Endothelial cell (in vitro differentiated cells): ENCODE results near the gene SKP1. TPM values are rescaled to one million over a fixed set of nuclear protein-coding genes. Genes with fewer than 3 reads are reported as not detected.

ENCODE experiments used
- DNase-seq: peaks from one replicate; pipeline ENCODE4 v3.0.0; 2021; ENCODE audit warnings: low spot score
- H3K27ac Mint-ChIP-seq: one replicate; pipeline ENCODE4 v1.8.0; 2021; ENCODE audit warnings: mixed read lengths, inconsistent platforms; ENCODE audit not compliant: unreplicated experiment
- H3K27me3 Mint-ChIP-seq: one replicate; pipeline ENCODE4 v1.8.0; 2021; ENCODE audit warnings: mild to moderate bottlenecking, moderate library complexity, mixed read lengths, inconsistent platforms; ENCODE audit not compliant: unreplicated experiment
- H3K36me3 Mint-ChIP-seq: one replicate; pipeline ENCODE4 v1.8.0; 2021; ENCODE audit warnings: mild to moderate bottlenecking, low read depth, mixed read lengths, inconsistent platforms; ENCODE audit not compliant: unreplicated experiment
- H3K4me1 Mint-ChIP-seq: one replicate; pipeline ENCODE4 v1.8.0; 2021; ENCODE audit warnings: mild to moderate bottlenecking, mixed read lengths, inconsistent platforms; ENCODE audit not compliant: unreplicated experiment
- H3K4me3 Mint-ChIP-seq: one replicate; pipeline ENCODE4 v1.8.0; 2021; ENCODE audit warnings: mild to moderate bottlenecking, mixed read lengths, inconsistent platforms; ENCODE audit not compliant: unreplicated experiment
- H3K9me3 Mint-ChIP-seq: one replicate; pipeline ENCODE4 v1.8.0; 2021; ENCODE audit warnings: mixed read lengths, inconsistent platforms; ENCODE audit not compliant: unreplicated experiment
- CTCF ChIP-seq: fragments of 200-600 bp; sonication (generic); IDR thresholded peaks from one replicate; pipeline ENCODE4 v1.5.0; 2021; ENCODE audit warnings: antibody characterized with exemption; ENCODE audit not compliant: unreplicated experiment
- total RNA-seq: library from RNA; stranded (reverse); fragmentation: NEBNext Ultra II Directional; extraction: Animal tissue kit (Norgen Biotek cat#: 25700); gene quantifications from one replicate; pipeline ENCODE4 v1.2.1, GENCODE V29; 2021; ENCODE audit not compliant: unreplicated experiment

Gene SKP1
- total RNA-seq, 1 donor from 2014 or later = 471 TPM

- Mint-ChIP-seq H3K9me3 (no peaks in the 10 kb centered on the region), H3K4me1 (no peaks in the 10 kb centered on the region), H3K27me3 (peaks cover 4% of the 10 kb centered on the region), H3K36me3 (no peaks in the 10 kb centered on the region), H3K27ac (no peak overlapping the region), H3K4me3 (no peak overlapping the region)
- peak; percentile 82 for DNase-seq
- peak; percentile 83 for TF ChIP-seq CTCF
Measured at GRCh38 chr5:134184155-134185135, 7.7 kb upstream of the SKP1 start.

GRCh38 chr5:134183481-134183880 lies 6.7 kb upstream of the SKP1 start:
- TF ChIP-seq CTCF = no peak
- Mint-ChIP-seq H3K27me3 (peaks cover 4% of the 10 kb centered on the region), H3K9me3 (no peaks in the 10 kb centered on the region), H3K27ac (no peak overlapping the region), H3K36me3 (no peaks in the 10 kb centered on the region), H3K4me3 (no peak overlapping the region), H3K4me1 (no peaks in the 10 kb centered on the region)
- DNase-seq = no peak

- Mint-ChIP-seq H3K27me3 (peaks cover 5% of the 10 kb centered on the region), H3K27ac (no peak overlapping the region), H3K9me3 (no peaks in the 10 kb centered on the region), H3K4me3 (no peak overlapping the region), H3K4me1 (peaks cover 8% of the 10 kb centered on the region), H3K36me3 (no peaks in the 10 kb centered on the region)
- TF ChIP-seq CTCF = no peak
- DNase-seq = no peak
Measured at GRCh38 chr5:134178096-134178419, 1.3 kb upstream of the SKP1 start.

GRCh38 chr5:134177369-134178095 lies 782 bp upstream of the SKP1 start:
- Mint-ChIP-seq H3K27ac (peak overlapping the region; percentile 99), H3K9me3 (no peaks in the 10 kb centered on the region), H3K27me3 (peaks cover 5% of the 10 kb centered on the region), H3K4me3 (peak overlapping the region; percentile 95), H3K36me3 (peaks cover 1% of the 10 kb centered on the region), H3K4me1 (peaks cover 8% of the 10 kb centered on the region)
- no peak for TF ChIP-seq CTCF
- peak; percentile 11 for DNase-seq
